D721Med (cell line): ENCODE results near the gene MSN.

Source experiments
- DNase-seq: peaks from one replicate; pipeline ENCODE4 v3.0.0; 2011; ENCODE audit warnings: low spot score; ENCODE audit not compliant: insufficient read length
- FAIRE-seq: peaks from 2 replicates; lab custom pipeline; 2011; peaks lifted over from hg19 to GRCh38; lab: Jason Lieb, UNC
- CTCF ChIP-seq: IDR thresholded peaks from 2 replicates; pipeline ENCODE4 v1.5.1; 2012; ENCODE audit warnings: mild to moderate bottlenecking, control low read depth; ENCODE audit not compliant: insufficient read depth; ENCODE audit errors: missing control alignments

Gene MSN

GRCh38 chrX:65783746-65784145, 116.3 kb downstream of the MSN start:
- no peak for FAIRE-seq

More at GRCh38 chrX:65783746-65784145, 116.3 kb downstream of the MSN start:
- no peak for DNase-seq
- no peak for TF ChIP-seq CTCF
